Inflammatory macrophage treated with lipopolysaccharide for 4 hours (primary cell): ENCODE results near the gene CXXC5.
"Not testable (repeated sequence)": the region's sequence is repeated elsewhere in the genome, so short reads cannot be mapped to it uniquely, and the experiment has no call there.

Experiments
- DNase-seq: peaks from one replicate; pipeline ENCODE4 v3.0.0-alpha.2; 2020

The CXXC5 gene

GRCh38 chr5:139718403-139718802 lies 70.3 kb downstream of the CXXC5 start:
- not testable (repeated sequence) for DNase-seq

- not testable (repeated sequence) for DNase-seq
These were observed 71.8 kb downstream of the CXXC5 start for GRCh38 chr5:139719970-139720369.

GRCh38 chr5:139723986-139724587 lies 75.9 kb downstream of the CXXC5 start:
- no peak for DNase-seq

GRCh38 chr5:139725073-139725830 lies 77.1 kb downstream of the CXXC5 start:
- no peak for DNase-seq

- no peak for DNase-seq
These were observed 78.1 kb downstream of the CXXC5 start for GRCh38 chr5:139726248-139726647.

GRCh38 chr5:139727615-139728014 lies 79.5 kb downstream of the CXXC5 start:
- DNase-seq, result not testable (repeated sequence)

GRCh38 chr5:139731281-139731680 lies 83.1 kb downstream of the CXXC5 start:
- DNase-seq, result no peak

- DNase-seq, result no peak
These were observed 83.9 kb downstream of the CXXC5 start for GRCh38 chr5:139732019-139732418.

GRCh38 chr5:139733010-139733688 lies 85.0 kb downstream of the CXXC5 start:
- DNase-seq, result no peak
